ENCODE data around the gene CST2. TPM values are rescaled to one million over a fixed set of nuclear protein-coding genes. Genes with fewer than 3 reads are reported as not detected.
"Not testable (repeated sequence)": the region's sequence is repeated elsewhere in the genome, so short reads cannot be mapped to it uniquely, and the experiment has no call there.

CST2 gene
- total and polyA plus RNA-seq, 2 experiments from 2014 or later = not detected

DNA sequence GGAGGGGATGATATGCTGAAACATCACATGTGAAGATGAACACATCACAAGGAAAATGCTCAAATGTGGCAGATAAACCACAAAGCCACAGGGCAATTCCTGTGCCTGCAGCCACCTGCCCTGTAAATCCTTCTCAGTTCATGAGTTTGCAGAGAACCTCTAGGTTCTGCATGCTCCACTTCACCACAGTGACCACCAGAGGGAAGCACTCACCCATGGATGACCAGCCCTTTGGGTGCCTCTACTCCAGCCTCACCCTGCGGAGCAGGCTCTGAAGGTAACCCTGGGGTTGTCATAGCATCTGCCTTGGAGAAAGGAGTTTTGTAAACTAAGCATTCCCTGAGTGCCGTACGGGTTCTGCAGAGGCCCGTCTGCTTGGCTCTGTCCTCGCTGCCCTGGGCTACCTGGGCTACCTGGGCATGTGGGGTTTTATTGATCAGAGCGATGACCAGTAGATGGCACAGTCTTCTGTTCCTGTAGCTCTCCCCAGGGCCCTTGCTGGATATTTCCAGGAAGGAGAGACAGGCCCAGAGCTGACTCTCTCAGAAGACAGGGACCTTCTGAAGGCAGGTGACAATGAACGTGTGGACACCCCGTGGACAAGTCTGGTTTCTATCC, 44.1 kb downstream of the CST2 start:
- Histone ChIP-seq H3K4me3 (no peak overlapping the region), H3K9me3 (ENCODE audit: low read depth) (no peaks in the 10 kb centered on the region), H3K27me3 (no peaks in the 10 kb centered on the region), H3K4me1 (ENCODE audit: low read depth) (no peaks in the 10 kb centered on the region), H3K27ac (no peak overlapping the region), H3K36me3 (no peaks in the 10 kb centered on the region)
- TF ChIP-seq CTCF (IDR thresholded peaks at IDR 0.05; ENCODE audit: low read depth, low read length) = peak; percentile 67
- DNase-seq (ENCODE audit: low read depth in 1 of 2, low spot score in 1 of 2) = peak; percentile 26 to 43

- not testable (repeated sequence) for H3K27ac ChIP-seq, H3K4me3 ChIP-seq
Observed at GRCh38 chr20:23778676-23779075, 47.9 kb downstream of the CST2 start.

GRCh38 chr20:23777380-23777779, 49.1 kb downstream of the CST2 start:
- H3K27me3 ChIP-seq; DNase-seq (ENCODE audit: low read depth in 1 of 2, low spot score in 1 of 2); H3K27ac ChIP-seq; H3K4me3 ChIP-seq; H3K36me3 ChIP-seq; H3K9me3 ChIP-seq (ENCODE audit: low read depth); H3K4me1 ChIP-seq (ENCODE audit: low read depth): not testable (repeated sequence)

More at GRCh38 chr20:23778676-23779075, 47.9 kb downstream of the CST2 start:
- H3K4me1 ChIP-seq (ENCODE audit: low read depth); H3K27me3 ChIP-seq; H3K9me3 ChIP-seq (ENCODE audit: low read depth); H3K36me3 ChIP-seq: not testable (repeated sequence)
- DNase-seq (ENCODE audit: low read depth in 1 of 2, low spot score in 1 of 2) = peak in 1 of 2 donors; percentile 7

DNA sequence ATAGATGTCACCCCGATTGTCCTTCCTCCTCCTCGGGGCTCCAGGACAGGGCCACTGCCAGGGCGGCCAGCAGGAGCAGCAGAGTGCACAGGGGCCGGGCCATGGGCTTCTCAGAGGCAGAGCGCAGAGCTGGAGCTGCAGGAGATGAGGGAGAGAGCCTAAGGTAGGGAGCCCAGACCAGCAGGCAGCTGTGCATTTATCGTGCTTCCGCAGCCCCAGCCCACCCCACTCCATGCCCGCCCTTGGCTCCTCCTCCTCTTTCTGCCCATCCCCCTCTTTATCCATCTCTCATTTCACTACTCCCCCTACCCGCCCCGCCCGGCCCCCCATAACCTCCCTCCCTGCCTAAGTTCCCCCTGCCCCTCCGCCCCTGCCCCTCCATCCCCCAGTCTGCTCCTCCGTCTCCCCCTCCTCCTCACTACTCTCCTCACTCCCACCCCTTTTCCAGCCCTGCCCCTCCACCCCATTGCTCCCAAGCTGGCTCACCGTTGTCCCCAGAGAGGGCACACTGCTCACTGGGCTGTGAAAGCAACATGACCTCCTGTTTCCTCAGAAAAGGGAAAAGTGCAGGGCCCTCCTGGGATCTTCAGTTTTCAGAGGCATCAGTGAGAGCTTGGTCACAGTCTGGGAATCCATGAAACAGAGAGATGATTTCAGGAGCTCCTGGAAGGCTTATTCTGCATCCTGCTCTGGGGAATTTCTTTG, 50.3 kb downstream of the CST2 start:
- no peak for DNase-seq (ENCODE audit: low read depth in 1 of 2, low spot score in 1 of 2)
- Histone ChIP-seq H3K36me3 (no peaks in the 10 kb centered on the region), H3K27me3 (no peaks in the 10 kb centered on the region), H3K9me3 (ENCODE audit: low read depth) (no peaks in the 10 kb centered on the region), H3K4me3 (no peak overlapping the region), H3K27ac (no peak overlapping the region), H3K4me1 (ENCODE audit: low read depth) (no peaks in the 10 kb centered on the region)
- no peak for TF ChIP-seq CTCF (IDR thresholded peaks at IDR 0.05; ENCODE audit: low read depth, low read length)

- no peak for TF ChIP-seq CTCF (IDR thresholded peaks at IDR 0.05; ENCODE audit: low read depth, low read length)
- Histone ChIP-seq H3K4me1 (ENCODE audit: low read depth) (no peaks in the 10 kb centered on the region), H3K27me3 (no peaks in the 10 kb centered on the region), H3K27ac (no peak overlapping the region), H3K36me3 (no peaks in the 10 kb centered on the region), H3K9me3 (ENCODE audit: low read depth) (no peaks in the 10 kb centered on the region), H3K4me3 (no peak overlapping the region)
- DNase-seq (ENCODE audit: low read depth in 1 of 2, low spot score in 1 of 2) = no peak
Observed at GRCh38 chr20:23774081-23774480, 52.4 kb downstream of the CST2 start.

Other genes with a start within 250 kb of the CST2 start
- not detected in 2 replicates for gene CST9, start 220.8 kb downstream of the CST2 start, total RNA-seq
- not detected in 2 replicates for gene CST9, start 220.8 kb downstream of the CST2 start, polyA plus RNA-seq
- gene CST3, start 188.8 kb downstream of the CST2 start, total RNA-seq = 256 and 300 TPM in 2 replicates
- 214 and 261 TPM in 2 replicates for gene CST3, start 188.8 kb downstream of the CST2 start, polyA plus RNA-seq
- gene CST4, start 137.7 kb downstream of the CST2 start, total RNA-seq = not detected in 2 replicates
- gene CST4, start 137.7 kb downstream of the CST2 start, polyA plus RNA-seq = not detected in 2 replicates
- gene CST1, start 75.8 kb downstream of the CST2 start, total RNA-seq = 0.39 and 1.2 TPM in 2 replicates
- not detected in 2 replicates for gene CST1, start 75.8 kb downstream of the CST2 start, polyA plus RNA-seq
- gene CST5, start 53.0 kb upstream of the CST2 start, total RNA-seq = not detected in 2 replicates
- gene CST5, start 53.0 kb upstream of the CST2 start, polyA plus RNA-seq = 0.56 TPM in 1 of 2 replicates, not detected in the other
- not detected in 2 replicates for gene GGTLC1, start 162.1 kb upstream of the CST2 start, total RNA-seq
- not detected in 2 replicates for gene GGTLC1, start 162.1 kb upstream of the CST2 start, polyA plus RNA-seq

Data from cardiac muscle cell (in vitro differentiated cells and primary cell).